GM23248 (cell line): ENCODE measurements around the gene CEBPA.

Source experiments
- EZH2 ChIP-seq: fragments of 200-600 bp; sonication (generic); IDR thresholded peaks from 2 replicates; pipeline ENCODE4 v1.6.1; 2018; ENCODE audit warnings: antibody characterized with exemption, mild to moderate bottlenecking; ENCODE audit not compliant: insufficient read depth, poor library complexity, severe bottlenecking
- EZH2phosphoT487 ChIP-seq: fragments of 200-600 bp; sonication (generic); IDR thresholded peaks from 2 replicates; pipeline ENCODE4 v1.6.1; 2018; ENCODE audit warnings: antibody characterized with exemption, moderate library complexity, mild to moderate bottlenecking, low read depth; ENCODE audit not compliant: insufficient read depth

DNA sequence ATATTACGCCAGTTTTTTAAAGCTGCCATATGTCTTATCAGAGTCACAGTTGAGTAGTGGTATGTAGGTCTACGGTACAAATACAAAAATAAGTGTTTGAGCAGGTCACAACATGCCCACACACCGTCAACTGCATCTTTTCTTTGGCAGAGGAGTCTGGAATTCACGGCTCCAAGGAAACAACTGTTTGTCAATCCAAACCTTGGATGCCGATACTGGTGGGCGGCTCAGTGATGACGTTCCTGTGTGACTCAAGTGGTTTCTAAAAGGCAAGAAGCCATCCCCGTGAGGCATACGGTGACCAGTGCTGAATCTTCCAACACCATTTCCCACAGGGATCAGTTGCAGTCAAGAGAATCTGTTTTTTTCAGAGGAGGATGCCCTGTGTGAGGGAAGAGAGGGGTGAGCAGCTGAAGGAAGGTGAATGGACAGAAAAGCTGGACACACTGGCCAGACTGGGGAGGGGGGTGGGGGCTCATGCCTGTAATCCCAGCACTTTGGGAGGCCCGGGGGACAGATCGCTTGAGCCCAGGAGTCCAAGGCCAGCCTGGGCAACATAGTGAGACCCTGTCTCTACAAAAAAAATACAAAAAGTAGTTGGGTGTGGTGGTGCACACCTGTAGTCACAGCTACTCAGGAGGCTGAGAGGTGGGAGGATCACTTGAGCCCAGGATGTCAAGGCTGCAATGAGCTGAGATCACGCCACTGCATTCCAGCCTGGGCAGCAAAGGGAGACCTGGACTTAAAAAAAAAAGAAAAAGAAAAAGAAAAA is 48.4 kb upstream of the CEBPA start:
- no peak for TF ChIP-seq EZH2
- no peak for TF ChIP-seq EZH2phosphoT487
